ENCODE data around the gene TOR1A. TPM values are rescaled to one million over a fixed set of nuclear protein-coding genes. Genes with fewer than 3 reads are reported as not detected.
"Not testable (repeated sequence)": the region's sequence is repeated elsewhere in the genome, so short reads cannot be mapped to it uniquely, and the experiment has no call there.

TOR1A gene
- total and polyA plus RNA-seq, 8 donors: 8.9 to 17.5 (median 12.2) TPM

DNA sequence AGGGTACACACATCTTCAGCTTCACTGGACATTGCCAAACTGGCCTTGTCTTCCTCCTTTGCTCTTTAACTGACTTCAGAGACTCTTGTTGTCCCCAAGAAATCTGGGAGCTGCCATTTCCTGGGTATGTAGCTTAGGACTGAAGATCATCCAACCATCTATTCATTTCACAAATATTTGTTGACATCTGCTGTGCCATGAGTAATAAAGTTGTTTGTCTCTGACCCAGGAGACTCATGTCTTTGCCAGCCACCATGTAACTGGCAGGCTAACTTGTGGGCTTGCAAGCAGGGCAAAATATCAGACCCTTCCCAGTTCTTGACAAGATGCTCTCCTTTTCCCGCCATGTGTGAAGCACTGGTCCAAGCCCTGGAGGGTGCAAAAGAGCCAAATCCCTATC is 38.1 kb downstream of the TOR1A start:
- no peaks in the 10 kb centered on the region for H3K4me1 ChIP-seq
- intact Hi-C loops (cut with DNase I): loop anchor here in 2 of 3 donors (2.0 to 10.0 kb wide), 3 partner anchors 51 to 654 kb away; no protein-coding TSS in a partner anchor
- FAIRE-seq: no peak
- no peak overlapping the region for H3K4me3 ChIP-seq
- no peak for DNase-seq
- no peaks in the 10 kb centered on the region for H3K27me3 ChIP-seq
- no peaks in the 10 kb centered on the region for H3K9me3 ChIP-seq
- no peaks in the 10 kb centered on the region for H3K36me3 ChIP-seq
- no peak overlapping the region for H3K27ac ChIP-seq
- TF ChIP-seq, protein P1, sequence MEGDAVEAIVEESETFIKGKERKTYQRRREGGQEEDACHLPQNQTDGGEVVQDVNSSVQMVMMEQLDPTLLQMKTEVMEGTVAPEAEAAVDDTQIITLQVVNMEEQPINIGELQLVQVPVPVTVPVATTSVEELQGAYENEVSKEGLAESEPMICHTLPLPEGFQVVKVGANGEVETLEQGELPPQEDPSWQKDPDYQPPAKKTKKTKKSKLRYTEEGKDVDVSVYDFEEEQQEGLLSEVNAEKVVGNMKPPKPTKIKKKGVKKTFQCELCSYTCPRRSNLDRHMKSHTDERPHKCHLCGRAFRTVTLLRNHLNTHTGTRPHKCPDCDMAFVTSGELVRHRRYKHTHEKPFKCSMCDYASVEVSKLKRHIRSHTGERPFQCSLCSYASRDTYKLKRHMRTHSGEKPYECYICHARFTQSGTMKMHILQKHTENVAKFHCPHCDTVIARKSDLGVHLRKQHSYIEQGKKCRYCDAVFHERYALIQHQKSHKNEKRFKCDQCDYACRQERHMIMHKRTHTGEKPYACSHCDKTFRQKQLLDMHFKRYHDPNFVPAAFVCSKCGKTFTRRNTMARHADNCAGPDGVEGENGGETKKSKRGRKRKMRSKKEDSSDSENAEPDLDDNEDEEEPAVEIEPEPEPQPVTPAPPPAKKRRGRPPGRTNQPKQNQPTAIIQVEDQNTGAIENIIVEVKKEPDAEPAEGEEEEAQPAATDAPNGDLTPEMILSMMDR (IDR thresholded peaks at IDR 0.05): no peak
- ATAC-seq: no peak
- 70 to 86% methylated on average over 1 of the region's 1 CpG for WGBS, 2 donors

DNA sequence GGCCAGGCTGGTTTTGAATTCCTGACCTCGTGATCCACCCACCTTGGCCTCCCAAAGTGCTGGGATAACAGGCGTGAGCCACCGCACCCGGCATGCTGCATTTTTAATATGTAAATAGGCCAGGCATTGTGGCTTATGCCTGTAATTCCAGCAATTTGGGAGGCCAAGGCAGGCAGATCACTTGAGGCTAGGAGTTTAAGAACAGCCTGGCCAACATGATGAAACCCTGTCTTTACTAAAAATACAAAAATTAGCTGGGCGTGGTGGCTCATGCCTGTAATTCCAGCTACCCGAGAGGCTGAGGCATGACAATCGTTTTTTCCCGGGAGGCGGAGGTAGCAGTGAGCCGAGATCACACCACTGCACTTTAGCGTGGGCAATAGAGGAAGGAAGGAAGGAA is 39.0 kb downstream of the TOR1A start:
- H3K27me3 ChIP-seq, ATAC-seq, H3K4me1 ChIP-seq, H3K27ac ChIP-seq, H3K4me3 ChIP-seq, H3K36me3 ChIP-seq, FAIRE-seq, DNase-seq, H3K9me3 ChIP-seq: not testable (repeated sequence)
- intact Hi-C loops (cut with DNase I): loop anchor here (2.0 to 10.0 kb wide), 5 partner anchors 48 to 653 kb away; no protein-coding TSS in a partner anchor
- 51 to 67% methylated on average over 11 of the region's 11 CpGs for WGBS, 2 donors

DNA sequence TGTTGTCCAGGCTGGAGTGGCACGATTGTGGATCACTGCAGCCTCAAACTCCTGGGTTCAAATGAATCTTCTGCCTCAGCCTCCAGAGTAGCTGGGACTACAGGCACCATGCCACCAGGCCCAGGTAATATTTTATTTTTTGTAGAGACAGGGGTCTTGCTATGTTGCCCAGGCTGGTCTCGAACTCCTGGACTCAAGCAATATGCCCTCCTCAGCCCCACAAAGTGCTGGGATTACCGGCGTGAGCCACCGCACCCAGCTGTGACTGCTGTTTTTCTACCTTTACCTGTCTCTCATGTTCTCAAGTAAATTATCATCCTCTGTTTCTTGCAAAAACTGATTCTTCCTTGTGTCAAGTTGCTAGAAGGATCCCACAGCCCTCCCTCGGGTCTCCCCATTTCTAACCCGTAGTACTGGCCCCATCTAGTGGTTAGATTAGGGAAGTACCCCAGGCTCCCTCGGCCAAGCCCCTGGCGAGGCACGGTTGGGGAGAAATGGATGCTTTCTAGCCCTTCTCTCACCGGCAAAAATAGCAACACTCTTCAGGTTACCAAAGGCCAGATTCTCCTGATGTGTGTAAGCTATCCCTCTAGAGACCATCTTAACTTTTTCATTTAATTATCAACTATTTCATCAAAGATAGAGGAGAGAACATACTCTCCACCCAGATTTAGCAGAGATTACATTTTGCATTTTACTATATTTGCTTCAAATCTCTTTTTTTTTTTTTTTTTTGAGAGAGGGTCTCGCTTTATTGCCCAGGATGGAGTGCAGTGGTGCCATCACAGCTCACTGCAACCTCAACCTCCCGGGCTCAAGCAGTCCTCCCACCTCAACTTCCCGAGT is 40.2 kb downstream of the TOR1A start:
- 28 to 32% methylated on average over 14 of the region's 14 CpGs for WGBS, 2 donors
- FAIRE-seq: peak; percentile 56
- intact Hi-C loops (cut with DNase I): loop anchor here (2.0 to 10.0 kb wide), 4 partner anchors 46 to 136 kb away; no protein-coding TSS in a partner anchor

DNA sequence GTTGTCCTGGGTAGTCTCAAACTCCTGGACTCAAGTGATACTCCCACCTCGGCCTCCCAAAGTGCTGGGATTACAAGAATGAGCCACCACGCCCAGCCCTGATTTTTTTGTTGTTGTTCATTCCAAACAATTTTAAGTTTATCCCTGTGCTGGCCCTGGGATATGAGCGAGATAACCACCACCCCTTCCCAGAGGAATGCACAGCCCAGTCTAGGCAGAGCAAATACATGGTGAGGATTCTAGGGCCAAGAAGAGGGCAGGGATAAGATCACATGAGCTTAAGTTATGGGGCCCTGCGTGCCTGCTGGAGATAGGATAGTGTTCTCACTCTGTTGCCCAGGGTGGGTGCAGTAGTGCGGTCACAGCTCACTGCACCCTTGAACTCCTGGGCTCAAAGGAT is 42.0 kb downstream of the TOR1A start:
- WGBS, 2 donors: 74 to 82% methylated on average over 5 of the region's 5 CpGs
- no peak for ATAC-seq
- H3K4me1 ChIP-seq: no peaks in the 10 kb centered on the region
- H3K27ac ChIP-seq: no peak overlapping the region
- no peaks in the 10 kb centered on the region for H3K9me3 ChIP-seq
- H3K36me3 ChIP-seq: no peaks in the 10 kb centered on the region
- intact Hi-C loops (cut with DNase I): loop anchor here in 2 of 3 donors (5.0 to 10.0 kb wide), 3 partner anchors 45 to 135 kb away; no protein-coding TSS in a partner anchor
- no peak for DNase-seq
- no peak overlapping the region for H3K4me3 ChIP-seq
- TF ChIP-seq, protein P1 (IDR thresholded peaks at IDR 0.05): no peak
- H3K27me3 ChIP-seq: no peaks in the 10 kb centered on the region
- FAIRE-seq: no peak

More for the DNA sequence above, 40.2 kb downstream of the TOR1A start:
- TF ChIP-seq, protein P1 (IDR thresholded peaks at IDR 0.05): peak; percentile 64 to 89 (median 84)
- H3K36me3 ChIP-seq: no peaks in the 10 kb centered on the region
- no peak overlapping the region for H3K27ac ChIP-seq
- H3K4me3 ChIP-seq: no peak overlapping the region
- H3K9me3 ChIP-seq: no peaks in the 10 kb centered on the region
- ATAC-seq (peak; percentile 88 to 100 (median 98)), DNase-seq (peak in 5 of 6 donors; percentile 65 to 80 (median 66))
- H3K27me3 ChIP-seq: no peaks in the 10 kb centered on the region
- H3K4me1 ChIP-seq: no peaks in the 10 kb centered on the region

DNA sequence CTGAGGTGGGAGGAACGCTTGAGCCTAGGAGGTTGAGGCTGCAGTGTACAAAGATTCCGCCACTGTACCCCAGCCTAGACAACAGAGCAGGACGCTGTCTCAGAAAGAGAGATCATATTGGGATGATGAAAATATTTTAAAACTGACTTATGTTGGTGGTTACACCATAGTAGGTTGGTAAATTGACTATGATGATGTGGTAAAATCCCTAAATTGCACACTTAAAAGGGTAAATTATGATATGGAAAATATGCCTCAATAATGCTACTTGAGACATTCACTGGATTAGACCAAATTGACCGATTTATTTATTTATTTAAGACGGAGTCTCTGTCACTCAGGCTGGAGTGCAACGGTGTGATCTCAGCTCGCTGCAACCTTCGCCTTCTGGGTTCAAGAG is 42.8 kb downstream of the TOR1A start:
- Histone ChIP-seq H3K27me3 (no peaks in the 10 kb centered on the region), H3K27ac (no peak overlapping the region), H3K9me3 (no peaks in the 10 kb centered on the region), H3K4me1 (no peaks in the 10 kb centered on the region), H3K4me3 (no peak overlapping the region), H3K36me3 (no peaks in the 10 kb centered on the region)
- DNase-seq: no peak
- intact Hi-C loops (cut with DNase I): loop anchor here in 2 of 3 donors (5.0 to 10.0 kb wide), 3 partner anchors 44 to 134 kb away; no protein-coding TSS in a partner anchor
- TF ChIP-seq, protein P1 (IDR thresholded peaks at IDR 0.05): no peak
- no peak for FAIRE-seq
- no peak for ATAC-seq
- WGBS, 2 donors: 68 to 74% methylated on average over 8 of the region's 8 CpGs

Data from pancreas (tissue), 10 donors.